HG02943 (cell line): ENCODE measurements around the gene MTHFD2.

ENCODE experiments used
- ATAC-seq: cut with Tn5 transposase; IDR thresholded peaks from one replicate; pipeline ENCODE4 v1.9.1; 2021; ENCODE audit warnings: mild to moderate bottlenecking, low read depth, moderate library complexity; ENCODE audit not compliant: unreplicated experiment

The MTHFD2 gene

DNA sequence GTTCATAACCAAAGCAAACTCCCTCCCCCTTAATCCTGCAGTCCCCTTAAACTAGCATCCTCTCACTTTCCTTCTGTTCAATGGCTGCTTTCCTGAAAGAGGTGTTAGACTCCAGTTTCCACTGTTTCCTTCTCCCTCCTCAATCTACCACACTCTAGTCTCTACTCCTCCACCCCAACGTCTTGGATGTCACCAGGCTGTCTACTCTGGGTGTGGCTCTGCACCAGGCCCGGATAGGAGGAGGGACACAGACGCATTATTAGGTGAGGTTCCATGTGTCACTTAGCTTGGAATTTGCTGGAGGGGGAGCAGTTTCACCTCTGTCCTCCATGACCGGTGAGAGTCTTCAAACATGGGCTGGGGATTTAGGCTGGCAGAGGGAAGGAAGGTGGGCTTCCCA, 61.3 kb downstream of the MTHFD2 start:
- ATAC-seq: no peak

DNA sequence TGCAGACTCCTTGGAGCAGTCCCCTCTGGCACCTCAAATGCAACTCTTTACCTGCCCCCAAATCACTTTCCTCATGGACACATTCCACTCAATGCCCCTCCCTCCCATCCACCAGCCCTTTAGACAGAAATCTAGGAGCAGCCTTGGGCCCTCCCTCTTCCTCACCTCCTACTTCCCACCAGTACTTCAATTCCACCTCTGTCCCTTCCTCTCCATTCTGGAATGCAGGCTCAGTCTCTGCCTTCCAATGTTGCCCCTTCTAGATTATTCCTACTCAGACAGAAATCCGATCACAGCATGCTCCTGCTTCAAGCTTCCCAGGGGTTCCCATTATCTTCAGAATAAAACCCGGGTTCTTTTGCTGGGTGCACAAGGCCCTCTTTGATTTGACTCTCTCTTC, 62.1 kb downstream of the MTHFD2 start:
- no peak for ATAC-seq

DNA sequence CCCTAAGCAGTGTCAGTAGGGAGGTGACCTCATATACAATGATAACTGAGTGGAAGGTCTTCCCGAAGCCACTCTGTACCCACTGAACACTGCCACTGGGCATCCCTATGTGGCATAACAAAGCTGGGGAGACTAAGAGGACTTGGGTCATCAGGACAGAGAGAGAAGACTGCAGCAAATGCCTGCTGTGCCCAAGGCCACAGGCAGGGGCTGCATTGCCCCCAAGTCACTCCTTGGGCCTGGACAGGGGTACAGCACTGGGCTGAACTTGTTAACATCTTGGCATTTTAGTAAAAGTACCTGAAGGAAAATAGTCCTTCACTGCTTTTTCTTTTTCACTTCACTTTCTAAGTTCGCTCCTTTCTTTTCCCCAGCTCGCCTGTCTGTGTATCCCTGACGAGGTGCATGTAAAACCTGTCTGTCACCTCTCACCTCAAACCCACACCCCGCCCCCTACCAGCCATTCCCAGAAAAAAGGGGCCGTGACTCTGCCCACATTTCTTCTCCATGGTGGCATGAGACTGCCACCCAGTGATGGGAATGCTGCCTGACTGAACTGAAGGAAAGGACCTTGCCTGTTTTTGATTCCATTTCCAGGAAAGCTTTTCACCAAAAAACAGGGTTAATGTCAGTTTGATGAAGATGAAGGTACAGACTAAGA, 62.9 kb downstream of the MTHFD2 start:
- no peak for ATAC-seq

DNA sequence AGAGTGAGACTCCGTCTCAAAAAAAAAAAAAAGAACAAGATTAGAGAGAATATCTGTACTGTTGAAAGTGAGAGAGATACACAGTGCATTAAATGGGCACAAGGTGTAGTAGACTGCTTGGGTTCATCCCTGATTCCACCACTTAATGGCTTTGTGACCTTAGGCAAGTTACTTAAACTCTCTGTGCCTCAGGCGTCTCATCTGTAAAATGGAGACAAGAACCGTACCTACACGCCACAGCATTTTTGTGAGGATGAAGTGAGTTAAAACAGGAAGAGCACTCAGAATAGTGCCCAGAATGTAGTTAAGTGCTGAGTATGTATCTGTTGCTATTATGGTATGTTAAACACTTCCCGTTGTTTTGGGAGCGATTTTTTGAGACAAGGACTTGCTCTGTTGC, 64.3 kb downstream of the MTHFD2 start:
- no peak for ATAC-seq

DNA sequence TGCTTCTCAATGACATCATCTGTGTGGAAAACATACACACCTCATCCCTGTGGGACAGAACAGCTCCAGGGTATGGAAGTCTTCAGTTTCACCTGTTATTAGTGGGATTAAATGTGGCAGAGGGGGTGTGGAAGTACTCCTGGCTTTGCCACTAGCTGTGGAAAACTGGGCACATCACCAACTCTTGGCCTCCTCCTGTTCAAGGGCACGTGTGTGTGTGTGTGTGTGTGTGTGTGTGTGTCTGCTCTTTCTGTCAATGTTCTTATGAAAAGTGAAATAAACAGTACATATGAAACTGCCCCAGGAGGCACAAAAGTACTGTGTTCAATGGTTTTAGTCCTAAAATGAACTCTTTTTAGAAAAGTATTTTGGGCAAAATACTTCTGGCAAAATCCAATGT, 65.9 kb downstream of the MTHFD2 start:
- no peak for ATAC-seq

DNA sequence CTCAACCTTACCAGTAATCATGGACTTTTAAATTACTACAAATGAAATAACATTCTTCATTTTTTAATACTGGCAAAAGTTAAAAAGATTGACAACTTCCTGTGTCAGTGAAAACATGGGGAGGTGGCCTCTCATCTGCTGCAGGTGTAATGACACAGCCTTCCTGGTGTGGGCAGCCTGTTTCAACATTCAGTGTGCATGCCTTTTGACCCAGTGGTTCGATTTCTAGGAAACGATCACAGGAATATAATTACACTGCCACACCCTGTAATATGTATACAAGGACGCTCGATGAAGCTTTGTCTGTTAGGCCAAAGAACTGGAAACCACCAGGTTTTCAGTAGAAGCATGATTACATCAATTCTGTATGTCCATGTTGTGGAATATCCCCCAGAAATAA, 68.7 kb downstream of the MTHFD2 start:
- ATAC-seq: no peak
